Stimulated activated CD4-positive, alpha-beta T cell treated with anti-CD3 and anti-CD28 coated beads, Interleukin-4, amount 100 ng/mL, for 1 hour (primary cell): Measurements from ENCODE around the gene IL34.

Source experiments
- DNase-seq: peaks from one replicate; pipeline ENCODE4 v3.0.0-alpha.2; 2020

IL34 gene

DNA sequence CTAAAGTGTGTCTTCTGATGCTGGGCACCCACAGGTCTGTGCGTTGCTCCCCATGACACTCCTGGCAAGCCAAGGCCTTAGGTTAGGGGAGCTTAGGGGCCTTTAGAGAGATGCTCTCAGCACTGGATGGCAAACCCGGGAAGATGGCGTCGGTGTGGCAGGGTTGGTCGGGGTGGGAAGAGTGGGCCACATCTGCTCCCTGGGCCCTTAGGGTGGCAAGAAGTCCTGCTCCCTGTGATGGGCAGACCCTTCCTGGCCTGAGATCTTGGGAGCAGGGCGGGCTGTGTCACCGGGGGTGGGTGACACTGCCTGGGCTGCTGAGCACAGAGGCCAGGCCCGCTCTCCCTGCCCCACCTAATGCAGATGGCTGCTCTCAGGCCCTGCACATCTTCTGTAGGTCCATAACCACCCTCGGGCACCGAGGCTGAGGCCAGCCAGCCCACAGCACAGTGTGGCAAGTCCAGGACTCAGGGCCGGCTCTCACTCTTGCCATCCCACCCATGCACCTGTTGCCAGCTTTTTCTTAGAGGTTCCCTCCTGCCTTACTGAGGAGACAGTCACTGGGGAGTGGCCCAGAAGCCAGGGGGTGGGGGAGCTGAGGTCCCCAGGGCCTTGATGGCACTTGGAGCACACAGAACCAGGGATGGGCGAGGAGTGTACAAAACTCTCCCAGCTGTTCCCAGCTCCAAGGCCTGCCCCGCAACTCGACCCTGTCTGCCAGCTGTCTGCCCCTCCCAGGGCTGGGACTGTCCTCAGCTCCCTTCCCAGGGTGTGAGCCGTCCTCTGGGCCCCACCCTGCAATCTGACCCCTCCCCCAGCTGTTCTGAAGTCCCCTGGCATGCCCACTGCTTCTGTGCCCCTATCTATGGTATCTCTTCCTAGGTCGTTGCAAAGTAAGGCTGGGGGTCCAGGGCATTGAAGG is 43.9 kb downstream of the IL34 start:
- no peak for DNase-seq

GRCh38 chr16:70691223-70692129 is 45.1 kb downstream of the IL34 start:
- no peak for DNase-seq

DNA sequence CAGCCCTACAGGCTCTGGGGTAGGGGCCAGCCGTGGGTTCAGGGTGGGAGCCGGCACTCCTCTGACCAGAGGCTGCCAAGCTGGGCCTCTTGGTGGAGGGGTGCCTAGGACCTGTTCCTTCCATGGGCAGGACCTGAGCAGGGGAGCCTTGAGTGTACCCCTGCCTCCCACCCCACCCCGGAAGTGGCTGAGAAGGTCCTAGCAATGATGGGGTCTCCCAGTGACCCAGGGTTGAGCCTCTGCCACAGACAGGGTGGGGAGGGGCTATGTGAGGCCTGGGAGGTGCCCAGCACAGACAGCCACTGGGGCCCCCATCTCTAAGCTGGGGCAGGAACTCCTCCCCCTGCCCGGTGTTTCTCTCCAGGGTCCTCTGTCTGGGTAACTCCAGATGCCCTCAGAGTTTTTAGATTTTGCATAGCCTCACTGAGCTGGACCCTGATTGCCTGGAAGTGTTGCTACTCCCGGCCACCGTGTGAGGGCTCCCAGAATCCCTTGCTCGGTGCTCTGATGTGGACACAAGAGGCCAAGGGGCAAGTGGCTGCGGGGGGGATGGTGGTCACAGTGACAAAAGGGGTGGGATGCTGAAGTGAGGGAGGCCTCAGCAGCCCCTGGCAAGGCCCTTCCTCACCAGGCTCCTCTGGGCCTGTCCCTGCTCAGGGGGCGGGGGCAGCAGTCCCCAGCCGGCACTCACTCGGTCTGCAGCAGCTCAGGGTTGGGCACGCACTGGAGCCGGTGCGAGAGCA is 45.9 kb downstream of the IL34 start:
- DNase-seq, result no peak

DNA sequence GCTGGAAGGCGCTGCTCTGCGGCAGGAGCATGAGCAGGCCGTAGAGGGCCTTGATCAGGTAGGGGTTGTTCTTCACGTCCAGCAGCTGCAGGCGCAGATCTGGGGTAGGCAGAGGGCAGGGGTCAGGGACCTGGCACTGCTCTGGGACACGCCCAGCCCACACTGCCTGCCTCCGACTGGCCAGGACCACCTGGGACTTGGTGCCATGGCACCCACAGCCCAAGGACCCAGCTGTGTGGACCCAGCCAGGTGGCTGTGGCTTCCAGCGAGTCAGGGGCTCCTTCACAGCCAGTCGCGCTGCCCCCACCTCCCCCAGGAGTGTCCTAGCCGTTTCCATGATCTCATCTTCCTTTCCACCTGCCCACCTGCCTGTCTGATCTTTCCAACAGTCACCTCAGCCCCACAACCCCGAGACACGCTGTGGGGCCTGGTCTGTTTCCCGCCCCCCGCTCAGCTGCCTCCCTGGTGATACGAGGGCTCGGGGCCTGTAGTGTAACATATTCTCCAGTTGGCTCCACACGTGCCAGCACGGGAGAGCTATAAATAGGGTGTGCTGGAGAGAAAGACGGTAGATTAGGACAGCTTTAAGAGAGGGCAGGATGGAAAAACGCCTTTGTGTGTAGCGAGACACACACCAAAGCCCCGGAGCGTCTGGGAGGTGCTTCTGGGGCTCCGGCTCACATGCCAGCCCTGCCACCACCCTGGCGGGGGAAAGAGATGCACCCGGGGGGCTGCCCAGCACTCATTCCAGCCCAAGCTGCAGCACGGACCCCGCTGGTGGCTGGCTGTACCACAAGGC is 46.7 kb downstream of the IL34 start:
- DNase-seq, result no peak

DNA sequence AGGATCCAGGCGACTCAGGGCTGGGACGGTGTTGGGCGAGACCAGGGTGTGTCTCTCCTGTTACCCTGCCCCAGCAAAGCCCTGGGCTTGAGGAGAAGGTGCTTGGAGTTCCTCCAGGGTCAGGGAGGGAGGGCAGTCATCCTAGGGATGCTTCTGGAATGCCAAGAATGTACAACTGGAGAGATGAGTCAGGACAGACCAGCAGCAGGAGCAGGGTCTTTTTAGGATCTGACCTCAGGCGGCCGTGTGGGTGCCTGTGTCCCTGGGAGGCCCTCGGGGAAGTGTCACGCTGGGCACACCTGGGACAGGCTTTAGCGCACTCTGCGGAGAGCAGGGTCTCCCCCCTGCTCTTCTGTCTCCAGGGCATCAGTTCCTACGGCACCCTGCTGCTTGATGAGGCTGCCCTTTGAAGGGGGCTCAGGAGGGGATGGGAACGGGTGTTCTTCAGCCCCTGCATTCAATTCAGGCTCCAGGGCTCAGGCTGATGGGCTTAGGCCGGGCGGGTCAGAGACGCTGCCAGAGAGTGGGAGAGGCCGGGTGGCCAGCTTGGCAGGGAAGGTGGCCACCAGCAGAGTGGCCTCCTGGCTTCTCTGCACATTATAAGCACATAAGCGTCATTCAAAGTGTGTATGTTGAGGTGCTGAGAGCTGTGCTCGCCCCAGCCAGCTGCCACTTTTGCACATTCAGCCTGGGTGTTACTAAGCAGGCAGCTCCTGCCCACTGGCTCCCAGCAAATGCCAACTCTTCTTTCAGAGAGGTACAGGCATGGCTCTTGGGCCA is 47.9 kb downstream of the IL34 start:
- no peak for DNase-seq

- no peak for DNase-seq
These were observed 48.5 kb downstream of the IL34 start for GRCh38 chr16:70694868-70695218.

- no peak for DNase-seq
These were observed 49.1 kb downstream of the IL34 start for GRCh38 chr16:70695331-70696070.

DNA sequence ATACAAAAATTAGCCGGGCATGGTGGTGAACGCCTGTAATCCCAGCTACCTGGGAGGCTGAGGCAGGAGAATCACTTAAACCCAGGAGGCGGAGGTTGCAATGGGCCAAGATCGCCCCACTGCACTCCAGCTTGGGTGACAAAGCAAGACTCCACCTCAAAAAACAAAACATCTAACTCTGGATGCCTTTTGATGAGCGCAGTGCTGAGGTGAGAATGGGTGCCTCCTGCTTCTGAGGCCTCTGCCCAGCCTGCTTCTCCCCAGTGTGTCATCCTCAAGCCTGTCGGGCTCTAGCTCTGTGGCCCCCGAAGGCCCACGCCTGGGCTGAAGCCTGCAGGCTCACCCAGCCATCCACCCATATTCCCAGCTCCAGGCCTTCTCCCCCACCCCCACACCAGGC is 50.0 kb downstream of the IL34 start:
- no peak for DNase-seq

DNA sequence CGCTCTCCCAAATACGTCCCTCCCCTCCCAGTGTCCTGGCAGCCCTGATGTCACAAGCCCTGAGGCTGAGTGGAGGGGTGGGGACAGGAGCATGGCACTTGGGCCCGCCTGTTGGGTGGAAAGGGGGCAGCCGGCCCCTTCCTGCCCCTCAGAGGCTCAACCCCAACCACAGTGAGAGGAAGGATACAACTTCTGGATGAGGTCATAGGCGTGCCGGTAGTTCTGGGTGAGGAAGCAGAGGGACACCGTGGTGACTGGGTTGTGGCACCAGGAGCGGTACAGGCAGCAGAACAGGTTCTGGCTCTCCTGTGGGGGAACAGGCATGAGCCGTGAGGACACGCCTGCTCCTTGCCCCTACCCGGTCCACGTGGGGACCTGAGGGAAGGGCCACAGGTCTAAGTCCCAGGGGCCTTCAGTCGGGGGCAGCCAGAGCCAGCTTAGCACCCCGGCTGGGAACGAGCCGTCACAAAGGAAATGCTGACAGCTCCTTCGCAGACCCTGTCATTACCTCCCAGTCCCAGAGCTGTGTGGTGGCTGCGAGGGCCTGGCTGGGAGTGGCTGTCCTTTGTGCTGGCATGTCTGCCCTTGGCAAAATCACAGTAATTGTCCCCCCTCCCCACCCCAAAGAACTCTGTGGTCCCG is 50.7 kb downstream of the IL34 start:
- DNase-seq, result no peak

DNA sequence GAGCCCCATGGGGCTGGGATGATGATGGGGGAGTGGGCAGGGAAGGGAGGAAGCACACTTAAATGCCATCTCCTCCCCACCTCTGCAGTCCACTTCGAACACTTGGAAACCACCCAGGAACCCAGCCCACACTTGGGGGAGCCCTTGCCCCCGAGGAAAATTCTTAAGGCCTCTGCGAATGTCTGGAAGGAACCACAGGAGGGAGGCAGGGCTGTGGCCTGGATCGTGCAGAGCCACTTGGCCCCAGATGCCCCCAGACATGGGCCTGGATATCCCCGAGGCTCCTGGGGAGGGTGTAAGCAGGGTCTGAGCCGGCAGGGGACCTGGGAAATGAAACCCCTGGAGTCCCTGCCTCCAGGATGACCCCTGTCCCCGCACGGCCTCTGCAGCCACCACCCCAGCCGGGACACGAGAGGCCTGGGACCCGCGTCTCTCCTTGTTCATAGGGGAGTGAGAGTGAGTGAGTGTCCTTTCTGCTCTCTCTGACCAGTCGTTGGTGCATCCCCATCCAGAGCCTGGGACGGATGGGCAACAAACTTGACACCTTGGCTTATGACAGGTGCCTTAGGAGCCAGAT is 51.3 kb downstream of the IL34 start:
- no peak for DNase-seq

DNA sequence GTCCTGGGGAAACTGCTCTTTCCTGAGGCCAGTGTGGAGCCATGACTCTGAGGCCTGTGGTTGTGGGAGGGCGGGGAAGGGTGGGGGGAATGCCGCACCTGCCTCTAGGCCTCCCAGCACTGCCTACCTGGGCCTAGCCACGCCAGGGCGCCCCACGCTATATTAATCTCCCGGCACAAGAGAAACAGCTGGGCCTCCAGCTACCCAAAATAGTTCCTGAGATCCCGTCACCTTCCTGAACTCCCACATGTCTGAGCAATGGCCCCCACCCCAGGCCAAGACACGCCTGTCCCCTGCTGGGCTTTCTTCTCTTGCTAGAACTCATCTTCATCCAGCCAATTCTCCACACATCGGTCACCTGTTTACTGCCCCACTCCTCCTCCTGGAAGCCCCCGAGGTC is 52.5 kb downstream of the IL34 start:
- DNase-seq, result no peak

GRCh38 chr16:70699696-70700095 is 53.3 kb downstream of the IL34 start:
- DNase-seq, result no peak

- no peak for DNase-seq
These were observed 54.0 kb downstream of the IL34 start for GRCh38 chr16:70700101-70701020.

DNA sequence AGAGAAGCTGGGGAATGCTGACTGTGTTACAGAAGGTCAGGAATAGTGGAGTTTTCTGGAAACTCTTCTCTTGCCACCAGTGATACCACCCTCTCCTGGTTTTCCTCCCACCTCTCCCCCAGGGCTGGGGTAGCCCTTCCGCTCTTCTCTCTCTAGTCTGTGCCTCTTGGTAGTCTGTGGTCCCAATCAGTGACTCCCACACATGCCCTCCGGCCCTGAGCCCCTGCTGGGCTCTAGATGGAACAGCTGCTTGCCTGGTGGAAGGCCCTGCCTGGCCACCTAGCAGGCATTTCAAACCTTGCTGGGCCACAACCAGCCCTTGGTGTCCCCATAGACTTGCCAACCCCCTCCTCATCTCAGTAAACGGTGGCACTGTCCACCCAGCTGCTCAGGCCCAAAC is 54.7 kb downstream of the IL34 start:
- no peak for DNase-seq

DNA sequence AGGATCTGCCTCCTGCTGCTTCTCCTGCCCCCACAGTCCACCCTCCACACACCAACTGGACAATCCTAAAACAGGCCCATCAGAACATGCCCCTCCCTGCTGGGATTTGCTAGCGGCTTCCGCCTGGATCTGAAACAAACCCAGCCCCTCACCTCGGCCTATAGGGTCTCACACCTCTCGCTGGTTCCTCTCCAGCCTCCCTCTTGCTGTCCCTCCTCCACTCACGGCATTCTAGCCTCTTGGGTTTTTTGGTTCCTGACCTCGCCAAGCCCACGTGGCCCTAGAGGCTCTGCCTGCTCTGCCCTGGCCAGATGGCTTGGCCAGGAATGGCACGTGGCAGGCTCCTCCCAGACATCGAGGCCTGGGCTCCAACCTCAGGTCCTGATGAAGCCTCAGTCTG is 55.2 kb downstream of the IL34 start:
- no peak for DNase-seq

GRCh38 chr16:70701998-70702397 is 55.6 kb downstream of the IL34 start:
- no peak for DNase-seq

DNA sequence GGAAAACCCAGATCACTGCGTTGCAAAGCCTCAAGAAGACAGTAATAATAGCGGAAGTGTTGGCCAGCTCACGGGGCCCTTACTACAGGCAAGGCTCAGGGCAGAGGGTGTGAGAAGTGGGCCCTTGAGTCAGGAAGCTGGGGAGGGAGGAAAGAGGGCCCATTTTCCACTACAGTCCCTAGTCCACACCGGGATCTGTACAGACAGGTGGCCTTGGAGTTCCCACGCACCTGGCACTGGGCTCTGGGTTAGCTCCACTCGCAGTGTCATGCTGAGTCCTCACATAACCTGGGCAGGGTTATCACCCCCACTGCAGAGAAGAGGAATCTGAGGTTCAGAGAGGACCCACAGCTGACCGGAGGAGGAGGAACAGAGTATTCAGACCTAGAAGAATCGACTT is 56.3 kb downstream of the IL34 start:
- DNase-seq, result no peak

- DNase-seq, result no peak
These were observed 56.9 kb downstream of the IL34 start for GRCh38 chr16:70703041-70703834.
